HG02852 (cell line): ENCODE measurements around the gene FIBCD1.

ENCODE experiments used
- ATAC-seq: cut with Tn5 transposase; IDR thresholded peaks from one replicate; pipeline ENCODE4 v1.9.1; 2021; ENCODE audit warnings: mild to moderate bottlenecking, moderate library complexity; ENCODE audit not compliant: unreplicated experiment

The FIBCD1 gene

GRCh38 chr9:130938652-130939404 is at the start of gene FIBCD1:
Gene FIBCD1 (minus strand): TSS chr9:130939247. CDS start chr9:130938607, 640 bp downstream.
- ATAC-seq = no peak

GRCh38 chr9:130988400-130988747 is 49.3 kb upstream of the FIBCD1 start:
- no peak for ATAC-seq

GRCh38 chr9:130987738-130988399 is 48.8 kb upstream of the FIBCD1 start:
- ATAC-seq = no peak

GRCh38 chr9:130987054-130987453 is 48.0 kb upstream of the FIBCD1 start:
- ATAC-seq = no peak

- ATAC-seq = no peak
Observed at GRCh38 chr9:130986356-130986965, 47.4 kb upstream of the FIBCD1 start.

GRCh38 chr9:130985606-130986162 is 46.6 kb upstream of the FIBCD1 start:
- ATAC-seq = no peak

- ATAC-seq = no peak
Observed at GRCh38 chr9:130985029-130985428, 46.0 kb upstream of the FIBCD1 start.

GRCh38 chr9:130984521-130984920 is 45.5 kb upstream of the FIBCD1 start:
- no peak for ATAC-seq

GRCh38 chr9:130983970-130984369 is 44.9 kb upstream of the FIBCD1 start:
- ATAC-seq = no peak

- ATAC-seq = no peak
Observed at GRCh38 chr9:130983359-130983670, 44.3 kb upstream of the FIBCD1 start.

GRCh38 chr9:130982636-130983358 is 43.8 kb upstream of the FIBCD1 start:
- ATAC-seq = no peak

GRCh38 chr9:130981756-130982137 is 42.7 kb upstream of the FIBCD1 start:
- no peak for ATAC-seq

- no peak for ATAC-seq
Observed at GRCh38 chr9:130981002-130981755, 42.1 kb upstream of the FIBCD1 start.

GRCh38 chr9:130980526-130980925 is 41.5 kb upstream of the FIBCD1 start:
- no peak for ATAC-seq

- ATAC-seq = no peak
Observed at GRCh38 chr9:130979591-130980385, 40.7 kb upstream of the FIBCD1 start.

GRCh38 chr9:130977811-130978221 is 38.8 kb upstream of the FIBCD1 start:
- no peak for ATAC-seq

GRCh38 chr9:130975932-130976841 is 37.1 kb upstream of the FIBCD1 start:
- no peak for ATAC-seq

GRCh38 chr9:130975156-130975555 is 36.1 kb upstream of the FIBCD1 start:
- ATAC-seq = no peak

- ATAC-seq = no peak
Observed at GRCh38 chr9:130974697-130975096, 35.6 kb upstream of the FIBCD1 start.
